ENCODE data around the gene IGSF22. TPM values are rescaled to one million over a fixed set of nuclear protein-coding genes. Genes with fewer than 3 reads are reported as not detected.

IGSF22 gene
- total RNA-seq, 1 donor from 2014 or later = 0.06 TPM

DNA sequence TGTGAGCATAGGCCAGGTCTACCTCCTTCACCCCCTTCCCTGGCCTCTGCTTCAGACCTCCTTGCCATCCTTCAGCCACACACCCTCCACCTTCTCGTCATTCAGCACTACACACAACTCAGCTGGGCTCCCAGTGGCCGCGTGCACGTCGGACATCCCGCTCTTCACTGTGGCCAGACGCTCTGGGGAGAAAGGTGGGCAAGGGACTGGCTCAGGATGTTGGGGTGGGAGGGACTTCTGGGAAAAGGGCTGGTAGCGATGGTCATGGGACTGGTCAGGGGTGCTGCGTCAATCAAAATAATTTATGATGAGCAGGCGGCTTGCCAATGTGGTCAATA is 11.6 kb downstream of the IGSF22 start:
- no peak for DNase-seq (ENCODE audit: extremely low read depth, low read depth, low spot score)

DNA sequence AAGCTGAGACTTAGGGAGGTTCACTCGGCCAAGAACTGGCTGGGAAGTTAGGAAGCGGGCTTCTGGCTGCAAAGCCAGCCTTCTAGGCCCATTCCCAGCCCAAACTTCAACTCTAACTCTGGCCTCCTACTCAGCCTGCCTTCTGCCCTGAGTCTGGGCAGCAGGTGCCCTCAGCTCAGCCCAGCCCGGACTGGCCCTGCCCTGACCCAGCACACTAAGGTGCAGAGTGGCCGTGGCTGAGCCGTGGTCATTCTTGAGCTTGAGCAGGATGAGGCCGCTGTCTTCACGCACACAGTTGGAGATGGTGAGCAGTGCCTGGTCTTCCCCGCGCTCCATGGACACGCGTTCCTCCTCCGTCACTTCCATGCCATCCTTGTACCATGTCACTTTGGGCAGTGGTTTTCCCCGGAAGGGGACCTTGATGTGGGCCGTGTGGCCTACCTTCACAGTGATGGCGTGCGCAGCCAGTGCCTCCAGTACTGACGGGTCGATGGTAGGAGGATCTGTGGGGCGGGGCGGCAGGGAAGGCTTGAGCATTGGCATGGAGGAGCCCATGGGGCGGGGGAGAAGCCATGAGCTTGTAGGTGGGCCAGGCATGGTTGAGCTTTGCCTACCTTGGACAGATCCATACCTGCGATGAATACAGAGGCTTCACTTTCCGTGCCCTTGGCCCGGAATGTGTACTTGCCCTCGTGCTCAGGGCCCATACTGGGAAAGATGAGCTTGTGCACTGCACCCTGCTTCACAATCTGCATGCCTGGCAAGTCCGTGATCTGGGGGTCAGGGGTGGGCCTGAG is 12.1 kb downstream of the IGSF22 start:
- no peak for DNase-seq (ENCODE audit: extremely low read depth, low read depth, low spot score)

DNA sequence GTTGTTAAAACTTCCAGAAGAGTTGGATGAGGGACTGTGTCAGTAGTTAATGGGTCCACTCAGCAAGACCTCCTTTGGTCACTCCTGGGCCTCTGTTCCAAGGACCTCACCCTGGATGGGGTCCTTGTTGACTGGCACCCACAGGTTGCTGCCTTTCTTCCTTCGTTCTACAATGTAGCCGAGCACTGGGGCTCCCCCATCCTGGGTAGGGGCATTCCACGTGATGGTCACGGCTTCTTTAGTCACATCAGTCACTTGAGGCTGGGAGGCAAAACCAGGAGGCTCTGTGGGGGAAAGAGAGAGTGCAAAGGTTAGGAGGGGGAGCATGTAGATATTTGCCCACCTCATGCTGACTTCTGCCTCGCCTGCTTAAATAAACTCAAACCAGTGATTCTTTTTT is 15.4 kb downstream of the IGSF22 start:
- DNase-seq (ENCODE audit: extremely low read depth, low read depth, low spot score) = no peak

DNA sequence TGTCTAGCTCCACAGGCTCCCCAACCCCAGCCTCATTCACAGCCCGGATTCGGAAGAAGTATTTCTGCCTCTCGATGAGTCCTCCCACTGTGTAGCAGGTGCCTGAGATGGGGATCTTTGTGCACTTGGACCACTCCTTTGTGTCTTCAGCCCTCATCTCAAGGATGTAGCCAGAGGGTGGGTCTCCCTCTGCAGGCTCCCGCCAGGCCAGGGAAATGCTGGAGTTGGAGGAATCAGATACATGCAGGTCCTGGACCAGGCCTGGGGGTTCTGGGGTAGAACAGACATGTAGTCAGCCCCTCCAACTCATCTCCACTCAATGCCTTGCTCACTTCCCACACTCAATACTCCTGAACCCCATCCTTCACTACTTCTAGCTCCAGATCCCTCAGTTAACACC is 16.6 kb downstream of the IGSF22 start:
- no peak for DNase-seq (ENCODE audit: extremely low read depth, low read depth, low spot score)

DNA sequence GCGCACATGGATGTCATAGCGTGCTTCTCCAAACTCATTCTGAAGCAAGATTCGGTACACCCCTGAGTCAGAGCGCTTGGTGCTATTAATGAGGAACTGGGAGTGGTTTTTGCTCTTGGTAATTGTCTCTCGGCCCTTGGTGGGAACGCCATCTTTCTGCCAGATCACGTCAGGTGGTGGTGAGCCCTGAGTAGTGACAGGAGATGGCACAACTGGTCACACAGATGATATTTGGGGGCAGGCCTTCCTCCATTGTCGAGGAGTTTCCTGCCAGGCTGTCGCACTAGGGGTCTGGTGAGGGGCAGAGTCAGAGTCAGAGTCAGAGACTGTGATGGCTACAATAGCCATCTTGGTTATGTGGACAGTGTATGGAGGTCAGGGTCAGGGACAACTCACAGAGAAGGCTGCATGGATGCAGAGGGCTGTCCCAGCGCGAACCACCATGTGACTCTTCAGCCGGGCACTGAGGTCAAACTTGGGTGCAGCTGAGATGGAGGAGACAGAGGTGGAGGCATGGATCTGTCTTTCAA is 18.1 kb downstream of the IGSF22 start:
- no peak for DNase-seq (ENCODE audit: extremely low read depth, low read depth, low spot score)

DNA sequence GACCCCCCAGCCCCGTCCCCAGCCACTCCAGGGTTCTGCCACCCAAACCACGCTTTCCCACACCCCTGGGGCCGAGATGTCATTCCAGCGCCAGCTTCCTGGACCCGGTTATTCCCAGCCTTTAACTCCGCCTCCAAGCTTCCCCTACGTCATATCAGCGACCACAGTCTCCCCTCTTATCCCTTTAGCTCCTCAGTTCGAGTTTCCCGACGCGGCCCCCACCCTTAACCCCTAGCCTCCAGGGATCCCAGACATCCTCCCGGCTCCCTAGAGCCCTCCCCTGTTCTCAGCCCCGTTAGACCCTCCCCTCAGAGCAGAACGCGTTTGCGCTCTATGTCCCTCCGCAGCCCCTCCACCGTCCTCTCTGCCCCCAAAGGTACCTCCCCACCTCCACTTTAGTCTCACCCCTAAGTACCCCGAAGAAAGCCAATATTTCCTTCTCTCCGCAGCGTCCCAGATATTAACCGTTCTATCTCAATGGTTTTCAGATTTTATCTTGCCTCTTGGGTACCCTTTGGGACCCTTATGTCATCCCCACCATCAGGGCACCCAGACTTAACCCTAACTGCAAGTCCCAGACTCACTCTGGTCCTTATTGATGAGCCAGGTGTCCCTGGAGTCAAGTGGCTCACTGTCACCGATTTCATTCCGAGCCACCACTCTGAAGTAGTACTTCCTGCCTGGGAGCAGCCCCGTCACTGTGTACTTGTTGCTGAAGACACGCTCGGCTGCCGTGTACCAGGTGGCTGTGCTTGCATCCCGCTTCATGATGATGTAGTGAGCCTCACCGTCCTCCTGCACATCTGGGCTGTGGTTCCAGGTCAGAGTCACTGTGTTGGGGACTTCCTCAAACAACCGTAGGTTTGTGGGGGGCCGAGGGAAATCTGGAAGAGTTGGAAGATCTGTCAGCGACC is 19.4 kb downstream of the IGSF22 start:
- DNase-seq (ENCODE audit: extremely low read depth, low read depth, low spot score) = no peak

DNA sequence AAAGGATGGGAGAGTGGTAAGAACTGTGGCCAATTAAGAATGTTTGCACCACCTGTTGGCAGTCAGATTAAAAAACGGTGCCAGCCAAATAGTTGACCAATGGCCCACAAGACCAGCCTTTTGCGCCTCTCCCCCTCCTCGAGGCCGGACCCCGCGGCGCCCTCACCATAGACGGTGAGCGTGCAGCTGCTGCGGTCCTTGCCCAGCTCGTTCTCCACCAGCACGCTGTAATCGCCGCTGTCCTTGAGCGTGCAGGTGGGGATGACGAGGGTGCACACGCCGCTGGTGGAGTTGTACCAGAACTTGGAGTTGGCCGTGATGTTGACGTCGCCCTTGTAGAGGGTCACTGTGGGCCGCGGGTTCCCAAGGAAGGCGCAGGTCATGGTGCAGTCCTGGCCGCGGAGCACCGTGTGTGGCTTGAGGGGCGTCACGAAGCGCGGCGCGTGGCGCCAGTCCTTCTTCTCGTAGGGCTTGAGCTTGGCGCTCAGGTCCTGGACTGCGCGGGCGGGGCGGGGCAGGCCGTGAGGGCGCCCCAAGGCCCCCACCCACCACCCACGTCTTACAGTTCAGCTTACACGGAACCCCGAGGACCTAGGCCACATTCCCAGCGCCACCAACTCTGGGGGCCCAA is 20.2 kb downstream of the IGSF22 start:
- no peak for DNase-seq (ENCODE audit: extremely low read depth, low read depth, low spot score)

DNA sequence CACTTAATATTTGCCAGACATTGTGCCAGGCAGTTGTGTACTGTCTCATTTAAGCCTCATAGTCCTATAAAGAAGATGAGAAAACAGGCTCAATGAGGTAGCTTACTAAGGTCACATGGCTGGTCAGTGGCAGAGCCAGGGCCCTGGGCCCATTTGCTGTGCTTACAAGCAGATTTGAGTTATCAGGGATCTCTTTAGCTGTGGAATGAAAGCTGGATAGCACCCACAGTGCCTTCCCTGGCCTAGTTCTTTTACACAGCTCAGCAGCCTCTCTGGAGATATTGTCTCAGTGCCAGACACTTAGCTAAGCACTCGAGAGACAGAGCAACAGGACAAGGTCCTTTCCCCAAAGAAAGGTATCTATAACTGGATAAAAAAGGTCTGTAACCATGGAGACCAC is 21.3 kb downstream of the IGSF22 start:
- DNase-seq (ENCODE audit: extremely low read depth, low read depth, low spot score) = no peak

DNA sequence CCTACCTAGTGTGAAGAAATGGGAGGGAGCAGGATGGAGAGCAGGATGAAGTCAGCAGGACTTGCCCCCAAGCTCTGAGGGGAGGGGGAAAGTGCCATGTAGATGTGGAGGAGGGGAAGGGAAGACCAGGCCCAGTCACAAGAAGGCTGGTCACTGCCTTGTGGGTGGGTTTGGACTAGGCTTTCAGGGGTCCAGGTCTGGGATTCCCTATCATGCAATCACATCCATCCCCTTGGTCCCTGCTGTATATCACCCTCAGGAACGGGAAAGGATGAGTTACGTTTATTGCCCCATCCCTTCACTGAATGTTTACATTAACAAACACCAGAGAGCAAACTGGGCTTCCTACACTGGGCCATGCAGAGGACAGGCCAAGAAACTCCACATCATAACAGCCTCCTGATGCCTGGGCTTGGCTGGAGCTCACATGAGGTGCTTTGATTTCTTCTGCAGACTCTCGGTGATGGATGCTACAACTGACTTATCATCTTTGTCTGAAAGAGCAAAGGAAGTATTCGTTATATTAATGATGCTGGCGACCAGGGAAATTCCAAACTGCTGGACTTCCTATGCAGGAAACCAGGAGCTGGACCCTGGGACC is 21.8 kb downstream of the IGSF22 start:
- no peak for DNase-seq (ENCODE audit: extremely low read depth, low read depth, low spot score)

DNA sequence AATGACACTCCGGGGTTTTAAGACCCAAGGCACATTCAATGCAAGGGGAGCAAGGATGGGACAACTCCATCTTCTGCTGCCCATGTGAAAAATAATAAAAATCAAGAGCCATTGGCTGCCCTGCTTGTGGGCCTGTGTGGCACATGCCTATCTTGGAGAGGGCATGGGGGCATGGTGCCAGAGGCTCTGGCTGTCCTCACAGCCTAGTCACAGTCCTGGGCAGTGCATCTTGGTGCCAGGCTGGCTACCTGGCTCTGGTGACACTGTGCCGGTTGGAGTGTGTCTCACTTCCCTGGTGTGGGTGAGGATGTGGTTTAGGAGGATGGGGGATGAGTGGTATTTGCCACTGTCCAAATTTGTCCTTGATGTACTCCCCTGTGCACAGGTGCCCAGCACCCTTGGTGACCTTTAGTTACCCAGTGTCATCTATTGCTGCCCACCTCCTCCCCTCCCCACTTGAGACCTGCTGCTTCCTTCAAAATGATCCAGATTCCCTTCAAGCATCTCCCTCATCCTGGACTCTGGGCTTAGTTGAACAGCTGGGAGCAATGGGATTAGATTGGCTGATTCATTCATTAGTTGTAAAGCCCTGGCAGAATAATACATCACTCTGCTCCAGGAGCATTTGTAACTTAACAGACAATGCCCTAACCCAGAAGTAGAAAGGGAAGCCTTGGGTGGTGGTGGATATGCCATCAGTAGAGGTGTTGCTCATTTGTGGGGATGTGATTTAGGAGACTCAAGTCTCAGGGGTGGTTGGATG is 22.8 kb downstream of the IGSF22 start:
- no peak for DNase-seq (ENCODE audit: extremely low read depth, low read depth, low spot score)

DNA sequence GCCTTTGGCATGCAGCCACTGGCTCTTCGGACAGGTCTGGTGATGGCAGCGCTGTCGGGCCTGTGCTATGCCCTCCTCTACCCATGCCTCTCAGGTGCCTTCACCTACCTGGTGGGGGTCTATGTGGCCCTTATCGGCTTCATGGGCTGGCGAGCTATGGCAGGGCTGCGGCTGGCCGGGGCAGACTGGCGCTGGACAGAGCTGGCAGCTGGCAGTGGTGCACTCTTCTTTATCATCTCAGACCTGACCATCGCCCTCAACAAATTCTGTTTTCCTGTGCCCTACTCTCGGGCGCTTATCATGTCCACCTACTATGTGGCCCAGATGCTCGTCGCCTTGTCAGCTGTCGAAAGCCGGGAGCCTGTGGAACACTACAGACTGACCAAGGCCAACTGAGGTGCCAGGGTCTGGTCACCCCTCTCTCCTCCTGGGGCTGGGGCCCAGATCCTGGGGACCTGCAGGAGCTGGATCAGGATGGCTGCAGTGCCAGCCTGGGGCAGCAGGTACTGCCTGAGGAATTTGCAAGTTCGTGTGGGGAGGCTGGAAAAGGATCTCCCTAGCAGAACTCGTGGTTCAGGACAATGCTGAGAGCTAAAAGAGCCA is 24.3 kb downstream of the IGSF22 start:
- DNase-seq (ENCODE audit: extremely low read depth, low read depth, low spot score) = no peak

DNA sequence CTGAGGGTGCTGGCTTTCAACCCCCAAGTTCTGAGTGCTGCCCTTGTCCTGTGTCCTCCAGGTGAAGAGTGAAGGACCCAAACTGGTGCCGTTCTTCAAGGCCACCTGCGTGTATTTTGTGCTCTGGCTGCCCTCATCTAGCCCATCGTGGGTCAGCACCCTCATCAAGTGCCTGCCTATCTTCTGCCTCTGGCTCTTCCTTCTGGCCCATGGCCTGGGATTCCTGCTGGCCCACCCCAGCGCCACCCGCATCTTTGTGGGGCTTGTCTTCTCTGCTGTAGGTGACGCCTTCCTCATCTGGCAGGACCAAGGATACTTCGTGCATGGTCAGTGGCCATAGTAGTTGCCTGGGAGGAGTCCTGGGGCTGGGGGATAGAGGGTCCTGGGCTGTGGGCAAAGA is 25.1 kb downstream of the IGSF22 start:
- no peak for DNase-seq (ENCODE audit: extremely low read depth, low read depth, low spot score)

DNA sequence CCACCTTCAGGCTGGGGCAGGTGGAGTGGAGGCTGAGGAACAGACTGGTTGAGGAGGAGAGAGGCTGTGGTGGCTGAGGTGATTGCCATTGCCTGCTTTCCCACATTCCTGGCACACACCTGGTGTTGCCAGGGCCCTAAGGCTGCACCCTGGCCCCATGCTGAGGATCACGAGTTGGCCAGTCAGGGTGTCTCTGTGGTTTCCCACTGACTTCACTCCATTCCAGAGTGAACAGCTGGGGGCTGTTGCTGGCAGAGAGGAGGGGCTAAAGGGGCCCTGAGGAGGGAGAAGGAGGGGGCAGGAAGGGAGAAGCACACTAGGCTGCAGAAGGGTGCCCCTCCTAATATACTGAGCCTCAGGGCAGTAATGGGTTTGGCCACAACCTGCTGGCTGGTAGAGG is 25.6 kb downstream of the IGSF22 start:
- no peak for DNase-seq (ENCODE audit: extremely low read depth, low read depth, low spot score)

DNA sequence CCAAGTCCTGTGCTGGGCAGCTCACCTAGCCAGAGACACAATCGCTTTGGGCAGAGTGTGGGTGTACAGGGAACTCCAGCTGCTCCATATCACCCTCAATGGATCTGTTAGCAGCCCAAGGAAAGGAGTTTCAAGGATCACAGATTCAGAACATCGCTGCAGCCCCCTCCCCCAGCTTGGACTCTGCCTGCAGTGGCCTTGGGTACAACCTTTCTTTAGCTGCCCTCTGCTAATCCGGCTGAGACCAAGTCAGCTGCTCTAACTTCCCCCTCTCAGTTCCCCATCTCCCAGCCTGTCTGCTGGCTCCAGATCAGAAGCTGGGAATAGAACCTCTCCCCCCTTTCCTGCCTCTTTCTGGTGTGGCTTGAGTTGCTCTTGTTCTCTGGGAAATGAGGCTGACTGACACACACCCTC is 26.1 kb downstream of the IGSF22 start:
- DNase-seq (ENCODE audit: extremely low read depth, low read depth, low spot score) = no peak

DNA sequence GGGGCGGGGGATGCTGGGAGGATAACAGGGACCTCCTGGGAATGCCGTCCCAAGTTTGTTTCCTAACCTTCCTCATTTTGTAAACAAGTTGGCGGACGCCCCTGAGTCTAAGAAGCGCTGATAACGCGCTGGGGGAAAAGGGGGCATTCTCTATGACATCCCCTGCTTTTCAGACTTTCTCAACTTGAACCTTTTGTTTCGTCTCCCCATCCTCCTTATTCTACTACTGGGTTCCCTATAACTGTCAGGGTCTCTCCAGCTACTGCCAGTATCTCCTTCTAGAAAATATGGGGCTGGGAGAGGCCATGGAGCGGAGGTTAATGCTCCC is 26.8 kb downstream of the IGSF22 start:
- DNase-seq (ENCODE audit: extremely low read depth, low read depth, low spot score) = no peak

DNA sequence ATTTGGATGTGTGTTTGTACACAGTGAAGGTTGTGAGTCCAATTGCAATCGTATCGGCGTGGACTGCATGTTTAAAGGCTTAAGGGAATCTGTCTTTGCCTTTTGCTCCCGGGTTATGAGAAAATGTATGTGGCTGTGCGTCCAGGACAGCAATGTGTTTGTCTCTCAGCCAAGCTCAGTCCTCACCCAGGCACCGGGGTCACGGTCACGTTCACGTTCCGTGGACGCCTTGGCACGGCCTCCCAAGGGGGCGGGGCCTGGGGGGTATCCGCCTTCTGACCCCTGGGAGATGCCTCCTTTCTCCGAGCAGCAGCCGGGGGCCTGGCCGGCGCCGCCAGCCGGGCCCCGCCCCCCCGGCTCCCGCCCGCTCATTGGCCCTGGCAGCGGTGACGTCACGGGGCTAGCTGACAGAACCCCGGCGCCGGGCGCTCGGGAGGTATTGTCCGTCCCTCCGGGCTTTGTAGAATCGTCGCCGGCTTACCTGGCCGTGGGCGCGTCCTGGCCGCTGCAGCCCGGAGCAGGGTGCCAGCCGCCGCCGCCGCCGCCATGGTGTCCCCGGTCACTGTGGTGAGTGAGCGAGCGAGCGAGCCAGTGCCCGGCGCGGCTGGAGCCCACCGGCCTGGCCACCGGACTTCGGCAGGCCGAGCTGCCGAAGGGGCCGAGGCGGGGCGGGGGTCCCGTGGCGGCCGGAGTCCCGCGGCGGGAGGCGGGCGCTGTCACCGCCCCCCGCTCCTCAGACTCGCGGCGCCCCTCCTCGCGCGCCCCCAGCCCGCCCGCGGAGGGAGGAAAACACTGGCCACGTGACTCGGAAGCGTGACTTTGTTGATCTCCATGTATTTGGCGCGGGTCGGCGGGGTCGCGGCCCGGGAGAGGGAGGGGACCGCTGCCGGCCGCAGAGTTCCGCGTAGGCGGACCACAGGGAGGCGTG is 27.4 kb downstream of the IGSF22 start, which contains the start of gene TMEM86A:
Gene TMEM86A, plus strand, starts transcription at position 439 of the 928 bp plus-strand sequence. Its CDS starts 108 bp downstream, at position 547.
- no peak for DNase-seq (ENCODE audit: extremely low read depth, low read depth, low spot score)

DNA sequence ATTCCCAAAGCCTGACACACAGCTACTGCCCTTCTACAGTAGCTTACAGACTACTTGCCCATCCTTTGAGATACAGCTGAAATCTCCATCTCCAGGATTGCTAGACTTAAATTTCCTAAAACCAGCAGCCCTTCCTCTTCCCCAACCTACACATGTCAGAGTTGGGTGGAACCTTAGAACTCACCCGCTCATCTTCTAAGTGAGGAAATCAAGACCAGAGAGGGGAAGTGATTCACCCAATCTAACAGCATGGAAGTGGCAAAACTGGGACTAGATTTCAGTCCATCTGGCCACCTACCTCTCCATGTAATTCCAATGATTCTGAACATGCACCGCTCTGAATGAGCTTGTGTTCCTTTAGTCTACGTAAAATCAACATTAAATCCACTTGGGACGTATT is 28.4 kb downstream of the IGSF22 start:
- no peak for DNase-seq (ENCODE audit: extremely low read depth, low read depth, low spot score)

DNA sequence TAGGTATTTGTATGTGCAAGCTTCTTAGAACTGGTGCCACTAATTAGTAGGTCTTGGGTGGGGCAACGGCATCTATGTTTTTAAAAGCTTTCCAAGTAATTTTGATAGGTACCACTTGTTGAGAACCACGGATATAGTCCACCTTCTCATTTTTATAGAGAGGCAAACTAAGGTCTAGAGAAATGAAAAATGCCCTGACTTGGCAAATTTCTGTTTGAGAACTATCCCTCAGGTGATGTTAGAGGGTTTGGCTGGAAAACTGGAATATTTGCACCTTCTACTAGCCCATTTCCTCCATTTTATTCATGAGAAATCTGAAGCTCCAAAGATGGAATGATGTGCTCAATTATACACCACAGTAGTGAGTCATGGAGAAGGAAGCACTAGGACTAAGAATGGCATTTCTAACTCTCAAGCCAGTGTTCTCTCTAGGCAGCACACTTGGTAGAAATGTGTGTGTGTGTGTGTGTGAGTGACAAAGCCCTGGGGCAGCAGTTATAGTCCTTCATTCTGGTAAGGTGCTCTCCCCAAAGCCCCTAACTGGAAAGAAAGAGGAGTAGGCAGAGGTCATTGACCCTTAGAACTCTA is 29.3 kb downstream of the IGSF22 start:
- DNase-seq (ENCODE audit: extremely low read depth, low read depth, low spot score) = no peak
